ENCODE measurements around the gene APBA2.

Gene APBA2

GRCh38 chr15:29045717-29046116 lies 159.9 kb downstream of the APBA2 start:
- Histone ChIP-seq H3K27me3 (ENCODE audit: control insufficient read depth in 1 of 2, insufficient read depth in 1 of 2, low read length in 2 of 2) (no peaks in the 10 kb centered on the region), H2BK12ac (ENCODE audit: low read length in 2 of 2) (no peak overlapping the region), H2AK5ac (ENCODE audit: low read length, severe bottlenecking) (no peak overlapping the region), H3K9ac (ENCODE audit: low read length) (no peak overlapping the region), H3K9me3 (ENCODE audit: control insufficient read depth, low read length) (no peaks in the 10 kb centered on the region), H2BK5ac (ENCODE audit: low read depth, low read length, poor library complexity, severe bottlenecking) (no peak overlapping the region), H4K91ac (ENCODE audit: low read length) (no peak overlapping the region), H3K27ac (ENCODE audit: low read length, poor library complexity, severe bottlenecking) (no peak overlapping the region), H3K18ac (ENCODE audit: low read depth in 1 of 2, low read length in 2 of 2) (no peak overlapping the region), H3K4me3 (ENCODE audit: insufficient read depth in 1 of 2, low read depth in 1 of 2, low read length in 2 of 2) (no peak overlapping the region), H3K36me3 (ENCODE audit: control insufficient read depth in 1 of 2, insufficient read depth in 2 of 2, low read depth in 1 of 2, low read length in 2 of 2) (no peaks in the 10 kb centered on the region), H2BK120ac (ENCODE audit: low read depth, low read length) (no peak overlapping the region), H3K4me1 (ENCODE audit: control insufficient read depth, insufficient read depth, low read depth, low read length) (no peaks in the 10 kb centered on the region), H3K79me1 (replicated peaks; ENCODE audit: low read length, poor library complexity, severe bottlenecking) (peaks cover 1% of the 10 kb centered on the region), H3K23ac (ENCODE audit: low read length in 2 of 2) (no peak overlapping the region), H2BK15ac (ENCODE audit: low read depth, poor library complexity, severe bottlenecking) (no peak overlapping the region), H4K8ac (ENCODE audit: low read length) (no peak overlapping the region), H3K4me2 (ENCODE audit: low read length, poor library complexity, severe bottlenecking) (no peak overlapping the region), H3K14ac (ENCODE audit: low read length in 2 of 2) (no peak overlapping the region), H3K4ac (ENCODE audit: low read depth in 1 of 2, low read length in 2 of 2) (no peak overlapping the region), H2AFZ (ENCODE audit: low read depth, low read length) (no peak overlapping the region)
- WGBS, result 67% methylated on average over 2 of the region's 3 CpGs
- DNase-seq, result peak; percentile 59

GRCh38 chr15:29046281-29046810 lies 160.6 kb downstream of the APBA2 start:
- H3K79me1 ChIP-seq (replicated peaks; ENCODE audit: low read length, poor library complexity, severe bottlenecking), result peaks cover 1% of the 10 kb centered on the region
- no peaks in the 10 kb centered on the region for H3K9me3 ChIP-seq (ENCODE audit: control insufficient read depth, low read length)
- peak overlapping the region in 1 of 2 experiments; percentile 31 for H3K4ac ChIP-seq (ENCODE audit: low read depth in 1 of 2, low read length in 2 of 2)
- H3K4me2 ChIP-seq (ENCODE audit: low read length, poor library complexity, severe bottlenecking), result no peak overlapping the region
- H2BK120ac ChIP-seq (ENCODE audit: low read depth, low read length), result no peak overlapping the region
- H3K27ac ChIP-seq (ENCODE audit: low read length, poor library complexity, severe bottlenecking), result no peak overlapping the region
- H2AFZ ChIP-seq (ENCODE audit: low read depth, low read length), result no peak overlapping the region
- no peak overlapping the region for H3K9ac ChIP-seq (ENCODE audit: low read length)
- H4K91ac ChIP-seq (ENCODE audit: low read length), result no peak overlapping the region
- no peak overlapping the region for H2AK5ac ChIP-seq (ENCODE audit: low read length, severe bottlenecking)
- H2BK5ac ChIP-seq (ENCODE audit: low read depth, low read length, poor library complexity, severe bottlenecking), result no peak overlapping the region
- no peak overlapping the region for H3K23ac ChIP-seq (ENCODE audit: low read length in 2 of 2)
- no peaks in the 10 kb centered on the region for H3K27me3 ChIP-seq (ENCODE audit: control insufficient read depth in 1 of 2, insufficient read depth in 1 of 2, low read length in 2 of 2)
- 93% methylated on average over 4 of the region's 4 CpGs for WGBS
- no peak overlapping the region for H2BK15ac ChIP-seq (ENCODE audit: low read depth, poor library complexity, severe bottlenecking)
- no peak for DNase-seq
- no peak overlapping the region for H3K4me3 ChIP-seq (ENCODE audit: insufficient read depth in 1 of 2, low read depth in 1 of 2, low read length in 2 of 2)
- no peak overlapping the region for H4K8ac ChIP-seq (ENCODE audit: low read length)
- H2BK12ac ChIP-seq (ENCODE audit: low read length in 2 of 2), result peak overlapping the region in 1 of 2 experiments; percentile 19
- no peaks in the 10 kb centered on the region for H3K4me1 ChIP-seq (ENCODE audit: control insufficient read depth, insufficient read depth, low read depth, low read length)
- H3K14ac ChIP-seq (ENCODE audit: low read length in 2 of 2), result peak overlapping the region in 1 of 2 experiments; percentile 42
- no peak overlapping the region for H3K18ac ChIP-seq (ENCODE audit: low read depth in 1 of 2, low read length in 2 of 2)
- H3K36me3 ChIP-seq (ENCODE audit: control insufficient read depth in 1 of 2, insufficient read depth in 2 of 2, low read depth in 1 of 2, low read length in 2 of 2), result no peaks in the 10 kb centered on the region

- Histone ChIP-seq H3K18ac (ENCODE audit: low read depth in 1 of 2, low read length in 2 of 2) (no peak overlapping the region), H3K36me3 (ENCODE audit: control insufficient read depth in 1 of 2, insufficient read depth in 2 of 2, low read depth in 1 of 2, low read length in 2 of 2) (no peaks in the 10 kb centered on the region), H3K4ac (ENCODE audit: low read depth in 1 of 2, low read length in 2 of 2) (no peak overlapping the region), H2BK120ac (ENCODE audit: low read depth, low read length) (no peak overlapping the region), H3K4me1 (ENCODE audit: control insufficient read depth, insufficient read depth, low read depth, low read length) (no peaks in the 10 kb centered on the region), H3K79me1 (replicated peaks; ENCODE audit: low read length, poor library complexity, severe bottlenecking) (peaks cover 1% of the 10 kb centered on the region), H3K23ac (ENCODE audit: low read length in 2 of 2) (no peak overlapping the region), H3K4me3 (ENCODE audit: insufficient read depth in 1 of 2, low read depth in 1 of 2, low read length in 2 of 2) (no peak overlapping the region), H3K4me2 (ENCODE audit: low read length, poor library complexity, severe bottlenecking) (no peak overlapping the region), H2AK5ac (ENCODE audit: low read length, severe bottlenecking) (no peak overlapping the region), H3K9ac (ENCODE audit: low read length) (no peak overlapping the region), H4K8ac (ENCODE audit: low read length) (no peak overlapping the region), H2BK12ac (ENCODE audit: low read length in 2 of 2) (no peak overlapping the region), H4K91ac (ENCODE audit: low read length) (no peak overlapping the region), H3K9me3 (ENCODE audit: control insufficient read depth, low read length) (no peaks in the 10 kb centered on the region), H2AFZ (ENCODE audit: low read depth, low read length) (no peak overlapping the region), H3K14ac (ENCODE audit: low read length in 2 of 2) (no peak overlapping the region), H2BK5ac (ENCODE audit: low read depth, low read length, poor library complexity, severe bottlenecking) (no peak overlapping the region), H3K27ac (ENCODE audit: low read length, poor library complexity, severe bottlenecking) (no peak overlapping the region), H3K27me3 (ENCODE audit: control insufficient read depth in 1 of 2, insufficient read depth in 1 of 2, low read length in 2 of 2) (no peaks in the 10 kb centered on the region), H2BK15ac (ENCODE audit: low read depth, poor library complexity, severe bottlenecking) (no peak overlapping the region)
- DNase-seq, result no peak
- over 99% methylated on average over 5 of the region's 5 CpGs for WGBS
Observed at GRCh38 chr15:29046977-29047376, 161.2 kb downstream of the APBA2 start.

- Histone ChIP-seq H4K8ac (ENCODE audit: low read length) (no peak overlapping the region), H3K4me1 (ENCODE audit: control insufficient read depth, insufficient read depth, low read depth, low read length) (no peaks in the 10 kb centered on the region), H3K4ac (ENCODE audit: low read depth in 1 of 2, low read length in 2 of 2) (no peak overlapping the region), H2AK5ac (ENCODE audit: low read length, severe bottlenecking) (no peak overlapping the region), H4K91ac (ENCODE audit: low read length) (no peak overlapping the region), H3K23ac (ENCODE audit: low read length in 2 of 2) (no peak overlapping the region), H2BK12ac (ENCODE audit: low read length in 2 of 2) (no peak overlapping the region), H2BK15ac (ENCODE audit: low read depth, poor library complexity, severe bottlenecking) (no peak overlapping the region), H3K18ac (ENCODE audit: low read depth in 1 of 2, low read length in 2 of 2) (no peak overlapping the region), H3K36me3 (ENCODE audit: control insufficient read depth in 1 of 2, insufficient read depth in 2 of 2, low read depth in 1 of 2, low read length in 2 of 2) (no peaks in the 10 kb centered on the region), H3K79me1 (replicated peaks; ENCODE audit: low read length, poor library complexity, severe bottlenecking) (peaks cover 1% of the 10 kb centered on the region), H3K27me3 (ENCODE audit: control insufficient read depth in 1 of 2, insufficient read depth in 1 of 2, low read length in 2 of 2) (no peaks in the 10 kb centered on the region), H2BK120ac (ENCODE audit: low read depth, low read length) (no peak overlapping the region), H2BK5ac (ENCODE audit: low read depth, low read length, poor library complexity, severe bottlenecking) (no peak overlapping the region), H3K14ac (ENCODE audit: low read length in 2 of 2) (no peak overlapping the region), H3K4me3 (ENCODE audit: insufficient read depth in 1 of 2, low read depth in 1 of 2, low read length in 2 of 2) (no peak overlapping the region), H2AFZ (ENCODE audit: low read depth, low read length) (no peak overlapping the region), H3K27ac (ENCODE audit: low read length, poor library complexity, severe bottlenecking) (no peak overlapping the region), H3K4me2 (ENCODE audit: low read length, poor library complexity, severe bottlenecking) (no peak overlapping the region), H3K9ac (ENCODE audit: low read length) (no peak overlapping the region), H3K9me3 (ENCODE audit: control insufficient read depth, low read length) (no peaks in the 10 kb centered on the region)
- no peak for DNase-seq
- WGBS, result 99% methylated on average over 5 of the region's 9 CpGs
Observed at GRCh38 chr15:29048011-29048410, 162.2 kb downstream of the APBA2 start.
